Neuronal stem cell (in vitro differentiated cells): Measurements from ENCODE around the gene OMD.

ENCODE experiments used
- DNase-seq: peaks from one replicate; pipeline ENCODE4 v3.0.0-alpha.2; 2013; ENCODE audit warnings: low spot score
- H2AFZ ChIP-seq: one replicate; pipeline ENCODE4 v1.6.1; 2013; ENCODE audit warnings: mild to moderate bottlenecking, low read length, inconsistent platforms
- H2AK5ac ChIP-seq: 2 replicates; pipeline ENCODE4 v1.6.1; 2013; ENCODE audit warnings: low read depth, mild to moderate bottlenecking, inconsistent platforms, low read length, moderate library complexity, mixed read lengths
- H2BK120ac ChIP-seq: 2 replicates; pipeline ENCODE4 v1.6.1; 2013; ENCODE audit warnings: low read depth, mild to moderate bottlenecking, inconsistent platforms, low read length, moderate library complexity, mixed read lengths
- H2BK12ac ChIP-seq: one replicate; pipeline ENCODE4 v1.6.1; 2013; ENCODE audit warnings: low read length, inconsistent platforms
- H2BK15ac ChIP-seq: 2 replicates; pipeline ENCODE4 v1.6.1; 2013; ENCODE audit warnings: mild to moderate bottlenecking, low read length, inconsistent platforms, mixed read lengths
- H2BK5ac ChIP-seq: one replicate; pipeline ENCODE4 v1.6.1; 2013; ENCODE audit warnings: inconsistent platforms, mild to moderate bottlenecking, low read length, moderate library complexity
- H3K14ac ChIP-seq: one replicate; pipeline ENCODE4 v1.6.1; 2013; ENCODE audit warnings: low read length, inconsistent platforms
- H3K18ac ChIP-seq: 2 replicates; pipeline ENCODE4 v1.6.1; 2013; ENCODE audit warnings: low read length, inconsistent platforms
- H3K23ac ChIP-seq: 2 replicates; pipeline ENCODE4 v1.6.1; 2013; ENCODE audit warnings: low read depth, mild to moderate bottlenecking, mixed read lengths, low read length, inconsistent platforms; ENCODE audit not compliant: poor library complexity
- H3K27ac ChIP-seq: replicated peaks from 3 replicates; pipeline ENCODE4 v1.5.1; 2013; ENCODE audit warnings: low read length, inconsistent platforms
- H3K27me3 ChIP-seq, 3 experiments: 2 replicates each; pipeline ENCODE4 v1.6.1; 2013; ENCODE audit warnings: low read length in 3 of 3, mild to moderate bottlenecking in 2 of 3, inconsistent platforms in 1 of 3, low read depth in 1 of 3, mixed read lengths in 1 of 3, moderate library complexity in 1 of 3; ENCODE audit not compliant: control insufficient read depth in 3 of 3, insufficient read depth in 3 of 3
- H3K36me3 ChIP-seq, 2 donors: replicated peaks in 1 of 2; 2 replicates each; pipeline ENCODE4 v1.6.1; 2013; ENCODE audit warnings: low read length in 2 of 2; ENCODE audit not compliant: control insufficient read depth in 2 of 2, insufficient read depth in 2 of 2
- H3K4ac ChIP-seq: 2 replicates; pipeline ENCODE4 v1.6.1; 2013; ENCODE audit warnings: inconsistent platforms, mild to moderate bottlenecking, low read length, moderate library complexity
- H3K4me1 ChIP-seq, 2 donors: 1 replicate in 1 of 2; 2 replicates in 1 of 2; pipeline ENCODE4 v1.6.1; 2013; ENCODE audit warnings: low read length in 2 of 2, low read depth in 1 of 2; ENCODE audit not compliant: control insufficient read depth in 2 of 2, insufficient read depth in 1 of 2
- H3K4me2 ChIP-seq: one replicate; pipeline ENCODE4 v1.6.1; 2013; ENCODE audit warnings: mild to moderate bottlenecking, low read length, inconsistent platforms; ENCODE audit not compliant: insufficient read depth, poor library complexity, severe bottlenecking
- H3K4me3 ChIP-seq, 2 donors: 2 replicates each; pipeline ENCODE4 v1.5.1; 2013; ENCODE audit warnings: low read length in 2 of 2, mild to moderate bottlenecking in 2 of 2, inconsistent platforms in 1 of 2, moderate library complexity in 1 of 2
- H3K79me1 ChIP-seq: one replicate; pipeline ENCODE4 v1.6.1; 2013; ENCODE audit warnings: low read depth, mild to moderate bottlenecking, inconsistent platforms, low read length, moderate library complexity
- H3K9ac ChIP-seq: one replicate; pipeline ENCODE4 v1.6.1; 2013; ENCODE audit warnings: mild to moderate bottlenecking, low read depth, low read length, inconsistent platforms; ENCODE audit not compliant: poor library complexity
- H3K9me3 ChIP-seq, 2 donors: replicated peaks in 1 of 2; 2 replicates each; pipeline versions ENCODE3 to v1.6.1; 2013; ENCODE audit warnings: low read length in 2 of 2, mild to moderate bottlenecking in 2 of 2, inconsistent platforms in 1 of 2, low read depth in 1 of 2, mixed read lengths in 1 of 2, moderate library complexity in 1 of 2; ENCODE audit not compliant: control insufficient read depth in 2 of 2, insufficient read depth in 1 of 2
- H4K8ac ChIP-seq: one replicate; pipeline ENCODE4 v1.6.1; 2013; ENCODE audit warnings: low read depth, mild to moderate bottlenecking, inconsistent platforms, low read length, moderate library complexity
- H4K91ac ChIP-seq: one replicate; pipeline ENCODE4 v1.6.1; 2013; ENCODE audit warnings: low read length, low read depth, mild to moderate bottlenecking, inconsistent platforms; ENCODE audit not compliant: poor library complexity
- WGBS, 2 donors: extraction: QIAGEN DNeasy Blood & Tissue Kit; methylation state at CpG; one replicate each; pipeline ENCODE4 v1.1.7; 2013; ENCODE audit warnings: missing lambda C conversion rate in 2 of 2, mixed read lengths in 1 of 2; ENCODE audit not compliant: insufficient read length in 2 of 2, insufficient replicate concordance in 1 of 2; ENCODE audit errors: extremely low coverage in 2 of 2; 5-methylcytosine and 5-hydroxymethylcytosine counted together

The OMD gene

GRCh38 chr9:92407818-92408217 lies 16.5 kb downstream of the OMD start:
- Histone ChIP-seq H4K8ac (no peak overlapping the region), H2BK12ac (no peak overlapping the region), H2AFZ (no peak overlapping the region), H2BK120ac (no peak overlapping the region), H3K79me1 (no peaks in the 10 kb centered on the region), H2AK5ac (no peak overlapping the region), H3K4me1 (peaks cover 0 to 6% of the 10 kb centered on the region in 2 donors), H3K36me3 (no peaks in the 10 kb centered on the region), H3K27ac (no peak overlapping the region), H3K4me3 (no peak overlapping the region), H3K23ac (no peak overlapping the region), H3K18ac (no peak overlapping the region), H3K14ac (no peak overlapping the region), H4K91ac (no peak overlapping the region), H3K4ac (no peak overlapping the region), H3K9ac (no peak overlapping the region), H3K9me3 (no peaks in the 10 kb centered on the region), H2BK15ac (no peak overlapping the region), H2BK5ac (no peak overlapping the region), H3K27me3 (no peaks in the 10 kb centered on the region), H3K4me2 (no peak overlapping the region)
- no CpG with 5 or more reads among the region's 2 CpGs for WGBS, 2 donors
- no peak for DNase-seq

DNA sequence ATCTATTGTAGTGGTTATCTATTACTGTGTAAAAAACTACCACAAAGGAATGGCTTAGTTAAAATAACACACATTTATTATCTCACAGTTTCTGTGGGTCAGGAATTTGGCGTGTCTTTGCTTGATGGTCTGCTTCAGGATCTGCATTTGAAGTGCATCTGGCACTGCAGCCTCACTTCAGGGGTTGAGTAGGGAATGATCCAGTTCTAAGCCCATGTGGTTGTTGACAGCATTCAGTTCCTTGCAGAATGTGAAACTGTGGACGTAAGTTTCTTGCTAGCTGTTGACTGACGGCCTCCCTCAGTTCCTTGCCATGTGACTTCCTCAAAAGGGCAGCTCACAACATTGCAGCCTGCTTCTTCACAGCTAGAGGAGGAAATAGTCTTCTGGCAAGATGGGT lies 17.8 kb downstream of the OMD start:
- no peak overlapping the region for H4K91ac ChIP-seq
- no peaks in the 10 kb centered on the region for H3K36me3 ChIP-seq
- no CpG with 5 or more reads among the region's 3 CpGs for WGBS, 2 donors
- no peak for DNase-seq
- H3K18ac ChIP-seq, result no peak overlapping the region
- H3K14ac ChIP-seq, result no peak overlapping the region
- H2BK5ac ChIP-seq, result no peak overlapping the region
- no peak overlapping the region for H3K27ac ChIP-seq
- H3K9me3 ChIP-seq, result no peaks in the 10 kb centered on the region
- no peak overlapping the region for H3K4me3 ChIP-seq
- no peak overlapping the region for H3K4ac ChIP-seq
- no peak overlapping the region for H3K23ac ChIP-seq
- no peak overlapping the region for H3K9ac ChIP-seq
- H2BK12ac ChIP-seq, result no peak overlapping the region
- H3K4me1 ChIP-seq, result peaks cover 0 to 6% of the 10 kb centered on the region in 2 donors
- no peak overlapping the region for H2BK15ac ChIP-seq
- no peaks in the 10 kb centered on the region for H3K79me1 ChIP-seq
- H2AK5ac ChIP-seq, result no peak overlapping the region
- H3K4me2 ChIP-seq, result no peak overlapping the region
- no peaks in the 10 kb centered on the region for H3K27me3 ChIP-seq
- H2AFZ ChIP-seq, result peak overlapping the region; percentile 11
- H4K8ac ChIP-seq, result no peak overlapping the region
- no peak overlapping the region for H2BK120ac ChIP-seq

- H3K23ac ChIP-seq, result no peak overlapping the region
- no peaks in the 10 kb centered on the region for H3K9me3 ChIP-seq
- no peak for DNase-seq
- no peak overlapping the region for H3K18ac ChIP-seq
- no peak overlapping the region for H2BK120ac ChIP-seq
- H3K4me3 ChIP-seq, result no peak overlapping the region
- no peaks in the 10 kb centered on the region for H3K27me3 ChIP-seq
- no peaks in the 10 kb centered on the region for H3K79me1 ChIP-seq
- WGBS, 2 donors, result no CpG with 5 or more reads among the region's 4 CpGs
- H3K9ac ChIP-seq, result no peak overlapping the region
- no peak overlapping the region for H3K4me2 ChIP-seq
- H4K91ac ChIP-seq, result no peak overlapping the region
- no peak overlapping the region for H2BK15ac ChIP-seq
- no peaks in the 10 kb centered on the region for H3K36me3 ChIP-seq
- no peak overlapping the region for H2AK5ac ChIP-seq
- H4K8ac ChIP-seq, result no peak overlapping the region
- no peak overlapping the region for H2BK12ac ChIP-seq
- peaks cover 0 to 6% of the 10 kb centered on the region in 2 donors for H3K4me1 ChIP-seq
- no peak overlapping the region for H3K27ac ChIP-seq
- no peak overlapping the region for H2AFZ ChIP-seq
- no peak overlapping the region for H2BK5ac ChIP-seq
- no peak overlapping the region for H3K4ac ChIP-seq
- H3K14ac ChIP-seq, result no peak overlapping the region
Observed at GRCh38 chr9:92405818-92406217, 18.5 kb downstream of the OMD start.

GRCh38 chr9:92404042-92404836 lies 20.0 kb downstream of the OMD start, which contains the start of gene OGN:
Gene OGN, minus strand, starts transcription at chr9:92404578. Its CDS starts 1,171 bp downstream, at chr9:92403407.
- no peak within 1 kb of the TSS for H4K91ac ChIP-seq
- H3K23ac ChIP-seq, result no peak within 1 kb of the TSS
- H3K14ac ChIP-seq, result no peak within 1 kb of the TSS
- no peaks in the 10 kb centered on the region for H3K79me1 ChIP-seq
- H3K9ac ChIP-seq, result no peak within 1 kb of the TSS
- H3K4me2 ChIP-seq, result no peak within 1 kb of the TSS
- H3K27me3 ChIP-seq, result no peaks in the 10 kb centered on the region
- no peak within 1 kb of the TSS for H2BK12ac ChIP-seq
- no CpG with 5 or more reads among the region's 5 CpGs for WGBS, 2 donors
- H2AK5ac ChIP-seq, result no peak within 1 kb of the TSS
- peaks cover 0 to 6% of the 10 kb centered on the region in 2 donors for H3K4me1 ChIP-seq
- H3K9me3 ChIP-seq, result no peaks in the 10 kb centered on the region
- no peaks in the 10 kb centered on the region for H3K36me3 ChIP-seq
- H4K8ac ChIP-seq, result no peak within 1 kb of the TSS
- H2BK120ac ChIP-seq, result no peak within 1 kb of the TSS
- no peak within 1 kb of the TSS for H3K4ac ChIP-seq
- DNase-seq, result no peak
- no peak within 1 kb of the TSS for H2BK5ac ChIP-seq
- H3K18ac ChIP-seq, result no peak within 1 kb of the TSS
- H2AFZ ChIP-seq, result peak within 1 kb of the TSS; percentile 21
- no peak within 1 kb of the TSS for H3K27ac ChIP-seq
- H2BK15ac ChIP-seq, result no peak within 1 kb of the TSS
- no peak within 1 kb of the TSS for H3K4me3 ChIP-seq
